WI38 (cell line): Measurements from ENCODE around the gene ZNF407.

Experiments used
- H3K4me3 ChIP-seq: 2 replicates; pipeline ENCODE4 v1.5.1; 2011; ENCODE audit warnings: low read depth, mild to moderate bottlenecking, control low read depth, low read length
- TF ChIP-seq, protein P1 (sequence below): IDR thresholded peaks from 2 replicates; pipeline ENCODE4 v1.5.1; 2012; ENCODE audit warnings: low read depth, mild to moderate bottlenecking, control low read depth, low read length

The ZNF407 gene

DNA sequence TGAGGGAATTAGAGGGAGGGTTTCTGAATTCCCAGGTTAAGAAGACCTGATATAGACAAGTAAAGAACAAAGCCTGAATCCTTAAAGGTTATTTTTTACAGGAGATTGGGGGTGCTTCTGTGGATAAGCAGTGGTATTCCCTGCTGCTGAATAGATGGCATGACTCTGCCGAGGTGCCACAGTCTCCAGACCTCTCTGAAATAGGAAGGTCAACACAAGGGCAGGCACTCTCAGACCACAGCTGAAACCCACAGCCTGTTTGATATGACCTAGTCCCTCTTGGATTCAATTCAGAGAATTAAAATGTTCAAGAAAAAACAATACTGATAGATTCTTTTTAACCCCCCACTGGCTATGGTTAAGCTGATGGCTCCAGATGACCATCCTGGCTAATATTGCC, 351.9 kb downstream of the ZNF407 start:
- no peak overlapping the region for H3K4me3 ChIP-seq
- TF ChIP-seq, protein P1, sequence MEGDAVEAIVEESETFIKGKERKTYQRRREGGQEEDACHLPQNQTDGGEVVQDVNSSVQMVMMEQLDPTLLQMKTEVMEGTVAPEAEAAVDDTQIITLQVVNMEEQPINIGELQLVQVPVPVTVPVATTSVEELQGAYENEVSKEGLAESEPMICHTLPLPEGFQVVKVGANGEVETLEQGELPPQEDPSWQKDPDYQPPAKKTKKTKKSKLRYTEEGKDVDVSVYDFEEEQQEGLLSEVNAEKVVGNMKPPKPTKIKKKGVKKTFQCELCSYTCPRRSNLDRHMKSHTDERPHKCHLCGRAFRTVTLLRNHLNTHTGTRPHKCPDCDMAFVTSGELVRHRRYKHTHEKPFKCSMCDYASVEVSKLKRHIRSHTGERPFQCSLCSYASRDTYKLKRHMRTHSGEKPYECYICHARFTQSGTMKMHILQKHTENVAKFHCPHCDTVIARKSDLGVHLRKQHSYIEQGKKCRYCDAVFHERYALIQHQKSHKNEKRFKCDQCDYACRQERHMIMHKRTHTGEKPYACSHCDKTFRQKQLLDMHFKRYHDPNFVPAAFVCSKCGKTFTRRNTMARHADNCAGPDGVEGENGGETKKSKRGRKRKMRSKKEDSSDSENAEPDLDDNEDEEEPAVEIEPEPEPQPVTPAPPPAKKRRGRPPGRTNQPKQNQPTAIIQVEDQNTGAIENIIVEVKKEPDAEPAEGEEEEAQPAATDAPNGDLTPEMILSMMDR, result no peak

DNA sequence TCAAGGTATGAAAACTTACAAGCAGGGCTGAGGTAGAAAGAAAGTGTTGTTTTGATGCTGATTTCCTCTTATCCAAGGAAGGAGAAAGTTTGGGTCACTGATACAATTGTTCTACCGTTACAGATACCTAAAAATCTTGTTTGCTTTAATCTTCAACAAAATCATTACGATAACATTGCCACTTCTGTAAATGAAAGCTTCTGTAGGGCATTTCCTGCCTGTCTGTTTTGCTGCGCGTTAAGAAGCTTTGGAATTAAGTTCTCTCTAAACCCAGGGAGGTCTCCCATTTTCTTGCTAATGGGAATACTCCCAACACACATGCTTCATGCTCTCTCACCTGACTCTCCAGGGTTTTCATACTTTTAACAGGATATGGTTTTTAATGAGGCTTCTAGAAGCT, 352.8 kb downstream of the ZNF407 start:
- H3K4me3 ChIP-seq, result no peak overlapping the region
- TF ChIP-seq, protein P1, result no peak

DNA sequence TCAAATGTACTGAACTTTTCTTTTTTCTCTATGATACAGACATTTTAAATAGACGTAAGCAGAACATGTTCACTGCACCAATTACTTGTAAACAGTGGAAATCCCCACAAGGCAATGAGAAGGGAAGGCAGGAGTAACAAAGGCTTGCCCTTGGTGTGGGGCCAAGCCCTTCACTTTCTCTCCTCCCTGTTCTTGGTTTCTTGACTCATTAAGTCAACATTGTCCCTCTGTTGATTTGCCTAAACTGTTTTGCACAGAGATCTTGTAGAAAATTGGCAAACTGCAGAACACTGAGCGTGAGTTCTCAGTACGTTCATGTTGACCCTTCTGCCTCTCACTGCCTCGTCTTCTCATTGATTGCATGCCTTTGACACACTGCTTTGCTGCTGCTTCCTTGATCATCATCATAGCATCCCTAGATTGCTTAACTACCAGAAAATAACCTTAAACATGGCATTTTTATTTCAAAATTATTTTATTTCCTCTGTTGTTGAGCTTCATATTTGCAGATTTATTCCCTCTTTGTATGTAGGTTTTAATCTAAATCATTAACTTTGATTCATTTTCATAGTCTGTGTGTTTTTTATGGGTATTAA, 353.6 kb downstream of the ZNF407 start:
- TF ChIP-seq, protein P1, result no peak
- H3K4me3 ChIP-seq, result no peak overlapping the region

DNA sequence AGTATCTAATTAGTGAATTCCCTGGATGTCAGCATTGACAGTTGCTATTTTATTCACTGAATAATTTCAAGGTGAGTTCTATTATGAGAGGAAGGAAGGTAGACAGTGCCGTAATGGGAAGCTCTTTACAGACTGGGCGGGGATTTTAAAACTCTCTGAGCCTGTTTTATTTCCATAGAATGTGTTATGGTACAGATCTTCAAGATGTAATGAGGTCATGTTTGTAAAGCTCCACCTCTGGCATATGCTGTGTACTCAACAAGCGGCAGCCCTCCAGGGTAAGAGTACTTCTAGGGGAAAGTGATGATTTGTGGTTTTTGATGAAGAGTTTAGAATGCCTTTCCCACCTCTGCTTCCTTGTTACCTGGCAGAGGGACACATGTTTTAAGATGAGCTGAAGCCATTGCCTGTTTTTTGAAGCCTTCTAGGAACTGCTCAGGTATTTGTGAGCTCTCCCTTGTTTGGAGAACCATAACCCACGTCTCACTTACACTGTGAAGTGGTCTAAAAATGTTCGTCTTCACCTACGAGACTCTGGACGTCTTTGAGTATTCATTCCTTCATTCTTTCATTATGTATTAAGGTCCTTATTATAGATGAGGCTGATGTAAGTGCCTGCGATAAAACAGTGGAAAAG, 360.0 kb downstream of the ZNF407 start:
- TF ChIP-seq, protein P1, result no peak

DNA sequence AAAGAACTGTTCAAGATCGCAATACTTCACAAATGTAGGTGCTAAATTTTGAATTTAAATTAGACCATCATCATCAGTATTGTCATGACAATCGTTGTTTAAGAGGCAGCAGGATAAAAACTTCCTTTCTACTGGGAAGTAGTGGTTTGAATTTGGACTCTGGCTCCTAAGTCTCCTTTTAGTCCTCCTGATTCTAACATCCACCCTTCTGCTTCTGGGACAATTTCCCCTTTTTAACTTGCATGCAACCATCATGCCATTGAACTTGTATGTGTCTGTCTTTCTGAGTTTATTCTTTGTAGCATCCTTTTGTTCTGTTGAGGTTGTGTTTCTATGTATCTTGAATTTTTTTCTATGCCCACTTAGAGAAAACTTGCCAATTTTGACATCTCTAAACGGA, 361.5 kb downstream of the ZNF407 start:
- no peak overlapping the region for H3K4me3 ChIP-seq
- TF ChIP-seq, protein P1, result no peak

More for the DNA sequence above, 360.0 kb downstream of the ZNF407 start:
- H3K4me3 ChIP-seq, result no peak overlapping the region

DNA sequence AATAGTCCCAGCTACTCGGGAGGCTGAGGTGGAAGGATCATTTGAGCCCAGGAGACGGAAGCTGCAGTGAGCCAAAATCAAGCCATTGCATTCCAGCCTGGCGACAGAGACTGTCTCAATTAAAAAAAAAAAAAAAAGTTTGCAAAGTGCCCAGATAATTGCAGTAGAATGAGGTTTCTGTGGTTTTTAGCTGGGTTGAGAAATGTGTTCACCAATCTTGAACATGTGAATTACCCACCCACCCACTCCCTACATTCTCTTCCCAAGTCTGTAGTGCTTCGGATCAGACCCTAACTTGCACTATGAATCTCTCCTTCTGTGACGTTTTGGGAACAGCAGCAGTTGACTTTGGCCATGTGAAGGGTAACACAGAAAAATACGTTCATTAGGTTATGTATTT, 363.9 kb downstream of the ZNF407 start:
- TF ChIP-seq, protein P1, result no peak
- H3K4me3 ChIP-seq, result no peak overlapping the region

DNA sequence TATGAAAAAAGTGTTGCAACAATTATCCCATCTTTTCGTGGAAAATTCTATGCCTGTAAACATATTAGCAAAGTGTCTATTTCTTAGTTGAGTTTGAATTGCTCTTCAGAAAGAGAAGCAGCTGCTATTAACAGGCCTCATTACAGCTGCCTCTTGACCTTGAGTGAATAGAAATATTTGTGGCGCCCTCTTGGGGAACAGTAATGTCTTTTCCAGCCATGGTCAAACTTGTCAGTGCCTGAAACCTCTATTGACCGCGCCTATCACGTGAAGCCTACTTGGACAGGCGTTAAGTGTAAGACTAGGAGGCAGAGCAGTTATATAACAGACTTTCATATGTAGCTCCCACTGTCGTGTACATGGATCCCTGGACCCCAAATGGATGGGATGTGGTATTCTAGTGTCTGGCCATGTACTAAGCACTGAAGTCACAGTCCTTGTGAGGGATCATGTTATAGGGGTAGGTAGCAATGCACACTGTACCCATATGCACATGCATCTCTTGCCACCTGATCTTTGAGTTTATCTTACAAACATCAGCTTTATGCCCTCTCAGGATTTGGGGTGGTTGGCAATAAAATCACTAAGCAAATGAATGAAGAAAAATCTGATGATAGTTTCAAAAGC, 366.3 kb downstream of the ZNF407 start:
- no peak overlapping the region for H3K4me3 ChIP-seq
- TF ChIP-seq, protein P1, result peak; percentile 21; the same call in 1 of the 2 replicates
